Left lung (tissue), 10 donors: ENCODE measurements around the gene MZF1. TPM values are rescaled to one million over a fixed set of nuclear protein-coding genes. Genes with fewer than 3 reads are reported as not detected.
A peak's percentile ranks its signal among the peaks of the same experiment; 100 is the strongest.

Experiments
- ATAC-seq: fragments of 200-7000 bp; cut with Tn5 transposase; one replicate; pipeline ENCODE4 v1.9.1; 2020; ENCODE audit warnings: moderate library complexity
- DNase-seq, 4 donors: peaks; one replicate each; pipeline ENCODE4 v3.0.0-alpha.2; 2013 to 2020
- H3K27ac ChIP-seq, 2 donors: fragments of 200-600 bp; sonication (generic) in 1 of 2; one replicate each; pipeline versions ENCODE4 v1.5.0 to v1.8.0; 2020 to 2021
- H3K27me3 ChIP-seq, 2 donors: fragments of 200-600 bp; sonication (generic) in 1 of 2; one replicate each; pipeline versions ENCODE4 v1.5.0 to v1.8.0; 2020 to 2021
- H3K36me3 ChIP-seq, 2 donors: fragments of 200-600 bp; sonication (generic) in 1 of 2; one replicate each; pipeline versions ENCODE4 v1.5.0 to v1.8.0; 2020 to 2021
- H3K4me1 ChIP-seq, 2 donors: fragments of 200-600 bp; one replicate each; pipeline ENCODE4 v1.8.0; 2021
- H3K4me3 ChIP-seq, 2 donors: fragments of 200-600 bp; sonication (generic) in 1 of 2; one replicate each; pipeline versions ENCODE4 v1.5.0 to v1.8.0; 2020 to 2021; ENCODE audit warnings: mild to moderate bottlenecking in 1 of 2
- H3K9me3 ChIP-seq, 2 donors: fragments of 200-600 bp; sonication (generic) in 1 of 2; one replicate each; pipeline versions ENCODE4 v1.5.0 to v1.8.0; 2020 to 2021
- intact Hi-C, 2 donors: fragments of 100-400 bp; cut with DNase I; formaldehyde crosslinking; loops; one replicate each; pipeline versions ENCODE4 v1.11.2 to v1.14.2; 2022
- polyA plus RNA-seq, 6 donors: library from polyadenylated mRNA; unstranded; fragments of 120-200 nt; gene quantifications; one replicate each; pipeline ENCODE4 v1.2.1, GENCODE V29; 2013; ENCODE audit not compliant: insufficient read length in 6 of 6
- total RNA-seq, 2 donors: library from RNA; stranded (reverse); fragmentation: NEBNext Ultra II Directional; extraction: Animal tissue kit (Norgen Biotek cat#: 25700); gene quantifications; one replicate each; pipeline ENCODE4 v1.2.1, GENCODE V29; 2021
- TF ChIP-seq, protein P1 (sequence below), 2 donors: fragments of 200-600 bp; sonication (generic) in 1 of 2; IDR thresholded peaks; one replicate each; pipeline versions ENCODE4 v1.5.0 to v1.8.0; 2021; ENCODE audit warnings: antibody characterized with exemption in 2 of 2
- donor health status: DM: no; HTN: yes; CAD: no.
- donor health status: DM: no; HTN: no; CAD: no.

The MZF1 gene
- total and polyA plus RNA-seq, 8 donors: 29.1 to 58.0 (median 36.4) TPM

DNA sequence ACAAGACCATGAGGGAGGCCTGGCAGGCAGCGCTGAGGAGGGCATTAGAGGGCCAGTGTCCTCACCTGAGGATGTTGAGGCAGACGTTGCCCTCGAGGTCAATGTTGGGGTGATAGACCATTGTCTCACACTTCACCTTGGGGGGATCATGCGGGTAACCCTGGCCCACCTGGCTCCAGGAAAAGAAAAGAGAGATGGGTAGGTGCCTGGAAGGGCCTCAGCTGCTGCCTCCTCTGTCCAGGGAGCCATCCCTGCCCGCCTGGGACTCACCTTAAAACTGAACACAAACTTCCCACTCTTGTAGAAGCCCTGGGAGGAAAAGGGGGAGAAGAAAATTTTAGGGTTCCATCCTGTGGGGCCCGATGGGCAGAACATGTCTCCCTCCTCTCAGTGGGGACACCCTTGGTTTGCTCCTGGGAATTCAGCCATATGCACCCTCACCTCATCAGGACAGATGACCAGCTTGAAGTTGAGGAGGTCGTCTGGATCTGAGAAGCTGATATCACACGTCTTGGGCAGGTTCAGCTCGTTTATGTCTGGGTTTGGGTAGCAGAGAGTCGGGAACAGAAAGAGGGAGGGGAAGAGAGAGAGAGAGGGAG is 16.4 kb downstream of the MZF1 start:
- peaks cover 0 to 41% of the 10 kb centered on the region in 2 donors for H3K36me3 ChIP-seq
- peaks cover 0 to 10% of the 10 kb centered on the region in 2 donors for H3K27me3 ChIP-seq
- TF ChIP-seq, protein P1, sequence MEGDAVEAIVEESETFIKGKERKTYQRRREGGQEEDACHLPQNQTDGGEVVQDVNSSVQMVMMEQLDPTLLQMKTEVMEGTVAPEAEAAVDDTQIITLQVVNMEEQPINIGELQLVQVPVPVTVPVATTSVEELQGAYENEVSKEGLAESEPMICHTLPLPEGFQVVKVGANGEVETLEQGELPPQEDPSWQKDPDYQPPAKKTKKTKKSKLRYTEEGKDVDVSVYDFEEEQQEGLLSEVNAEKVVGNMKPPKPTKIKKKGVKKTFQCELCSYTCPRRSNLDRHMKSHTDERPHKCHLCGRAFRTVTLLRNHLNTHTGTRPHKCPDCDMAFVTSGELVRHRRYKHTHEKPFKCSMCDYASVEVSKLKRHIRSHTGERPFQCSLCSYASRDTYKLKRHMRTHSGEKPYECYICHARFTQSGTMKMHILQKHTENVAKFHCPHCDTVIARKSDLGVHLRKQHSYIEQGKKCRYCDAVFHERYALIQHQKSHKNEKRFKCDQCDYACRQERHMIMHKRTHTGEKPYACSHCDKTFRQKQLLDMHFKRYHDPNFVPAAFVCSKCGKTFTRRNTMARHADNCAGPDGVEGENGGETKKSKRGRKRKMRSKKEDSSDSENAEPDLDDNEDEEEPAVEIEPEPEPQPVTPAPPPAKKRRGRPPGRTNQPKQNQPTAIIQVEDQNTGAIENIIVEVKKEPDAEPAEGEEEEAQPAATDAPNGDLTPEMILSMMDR (IDR thresholded peaks at IDR 0.05): no peak
- H3K4me1 ChIP-seq: peaks cover 26 to 59% of the 10 kb centered on the region in 2 donors
- intact Hi-C loops: no loop called here
- DNase-seq: peak in 1 of 4 donors; percentile 30
- peak overlapping the region in 1 of 2 donors; percentile 78 for H3K4me3 ChIP-seq
- no peaks in the 10 kb centered on the region for H3K9me3 ChIP-seq
- H3K27ac ChIP-seq: peak overlapping the region in 1 of 2 donors; percentile 100
- no peak for ATAC-seq

DNA sequence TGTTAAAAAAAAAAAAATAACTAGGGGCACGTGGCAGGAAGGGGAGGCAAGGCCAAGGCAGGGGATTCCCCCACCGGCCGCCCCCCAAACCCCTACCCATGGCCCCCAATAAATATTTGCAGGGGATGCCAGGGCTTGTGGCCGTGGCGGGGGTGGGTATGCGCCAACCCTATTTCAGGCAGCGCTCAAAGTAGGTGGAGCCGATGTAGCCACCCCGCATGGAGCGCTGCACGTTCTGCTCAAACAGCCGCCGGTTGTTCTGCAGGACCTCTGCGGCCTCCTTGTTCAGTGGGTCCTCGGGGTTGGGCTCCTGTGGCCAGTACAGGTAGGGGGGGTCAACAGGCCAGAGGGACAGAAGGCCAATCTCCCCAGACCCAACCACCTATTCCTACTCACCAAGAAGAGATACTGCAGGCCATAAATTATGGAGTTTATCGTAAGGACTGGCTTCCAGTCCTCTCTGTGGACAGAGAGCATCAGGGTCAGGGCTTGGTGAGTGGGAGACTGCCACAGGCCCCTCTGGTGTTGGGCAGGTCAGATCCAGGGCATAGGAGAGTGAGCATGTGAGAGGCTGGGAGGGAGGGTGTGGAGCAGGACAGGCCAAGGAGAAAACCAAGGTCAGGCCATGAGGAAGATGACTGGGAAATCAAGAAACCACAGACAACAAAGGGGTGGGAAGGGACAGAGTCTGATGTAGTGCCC is 17.1 kb downstream of the MZF1 start:
- TF ChIP-seq, protein P1 (IDR thresholded peaks at IDR 0.05): no peak
- DNase-seq (peak in 1 of 4 donors; percentile 34), ATAC-seq (no peak)
- H3K9me3 ChIP-seq: no peaks in the 10 kb centered on the region
- intact Hi-C loops: no loop called here
- peak overlapping the region in 1 of 2 donors; percentile 78 for H3K4me3 ChIP-seq
- peaks cover 0 to 4% of the 10 kb centered on the region in 2 donors for H3K27me3 ChIP-seq
- no peak overlapping the region for H3K27ac ChIP-seq
- H3K4me1 ChIP-seq: peaks cover 24 to 52% of the 10 kb centered on the region in 2 donors
- H3K36me3 ChIP-seq: peaks cover 0 to 48% of the 10 kb centered on the region in 2 donors

DNA sequence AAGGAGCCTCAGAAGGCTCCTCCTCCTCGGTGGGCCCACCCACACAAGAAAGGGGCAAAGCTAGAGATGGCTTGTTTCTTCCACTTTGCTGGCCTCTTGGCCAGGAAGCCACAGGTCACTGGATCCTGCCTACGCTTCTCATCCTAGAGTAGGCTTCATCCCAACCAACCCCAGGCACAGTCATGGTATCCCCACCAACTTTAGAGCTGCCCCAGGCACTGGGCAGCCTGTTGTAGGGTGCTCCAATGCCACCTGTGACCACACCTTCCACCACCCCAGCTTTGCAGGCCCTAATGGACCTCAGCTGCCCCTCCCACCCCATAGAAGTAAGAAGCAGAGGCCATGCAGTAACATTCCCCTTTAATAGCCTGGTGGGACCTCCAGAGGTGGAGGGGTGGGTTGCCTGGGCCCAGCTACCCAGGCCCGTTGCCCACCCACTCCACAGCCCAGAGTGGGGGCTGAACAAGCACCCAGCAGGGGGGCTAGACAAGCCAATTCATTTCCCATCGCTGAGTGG is 17.7 kb downstream of the MZF1 start:
- peaks cover 24 to 52% of the 10 kb centered on the region in 2 donors for H3K4me1 ChIP-seq
- ATAC-seq (no peak), DNase-seq (no peak)
- no peaks in the 10 kb centered on the region for H3K27me3 ChIP-seq
- H3K36me3 ChIP-seq: peaks cover 0 to 54% of the 10 kb centered on the region in 2 donors
- peak overlapping the region; percentile 91 to 96 for H3K27ac ChIP-seq
- H3K9me3 ChIP-seq: no peaks in the 10 kb centered on the region
- intact Hi-C loops: no loop called here
- TF ChIP-seq, protein P1 (IDR thresholded peaks at IDR 0.05): no peak
- peak overlapping the region; percentile 76 to 82 for H3K4me3 ChIP-seq

DNA sequence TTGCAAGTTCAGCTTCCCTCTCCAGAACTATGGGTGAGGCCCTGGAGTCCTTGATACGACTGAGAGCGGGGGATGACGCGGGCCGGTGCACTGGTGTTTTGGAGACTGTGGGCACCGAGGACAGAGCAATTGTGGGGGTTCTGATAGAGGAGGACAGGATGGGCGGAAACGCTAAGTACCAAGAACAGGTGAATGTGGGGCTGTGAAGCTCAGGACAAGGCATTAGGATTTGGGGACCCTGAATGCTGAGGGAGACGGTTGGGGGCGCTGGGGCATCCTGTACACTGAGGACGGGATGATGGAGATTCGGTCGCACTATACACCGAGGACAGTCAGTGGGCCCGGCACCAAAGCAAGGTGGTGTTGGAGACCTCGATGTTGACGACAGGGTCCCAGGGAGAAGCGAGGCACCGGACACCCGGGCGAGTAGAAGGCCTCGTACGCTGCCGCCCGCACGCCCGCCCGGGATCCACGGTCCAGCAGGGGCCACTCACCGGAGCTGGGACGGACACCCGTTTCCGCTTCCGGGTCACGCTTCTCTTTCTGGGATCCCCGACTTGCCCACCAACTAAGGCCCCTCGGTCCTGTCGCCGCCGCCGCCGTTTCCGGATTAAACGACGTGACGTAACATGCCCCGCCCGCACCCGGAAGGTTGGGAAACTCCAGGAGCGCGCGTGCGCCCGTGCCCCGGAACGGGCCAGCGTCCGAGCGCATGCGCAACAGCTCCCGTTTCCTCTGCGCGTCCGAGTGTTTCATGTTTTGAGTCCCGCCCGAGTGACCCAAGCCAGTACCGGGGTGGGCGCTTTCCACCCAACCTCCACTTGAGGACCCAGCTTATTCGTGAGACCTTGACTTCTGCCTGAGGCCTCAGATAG is 18.4 kb downstream of the MZF1 start, which contains the start of gene CHMP2A:
CHMP2A (minus strand) TSS at position 612 of the 875 bp plus-strand sequence. CDS start 893 bp downstream, outside the sequence.
- Histone ChIP-seq H3K4me3 (peak within 1 kb of the TSS; percentile 76 to 82), H3K27ac (peak within 1 kb of the TSS; percentile 91 to 96), H3K4me1 (peaks cover 24 to 48% of the 10 kb centered on the region in 2 donors), H3K27me3 (no peaks in the 10 kb centered on the region), H3K9me3 (no peaks in the 10 kb centered on the region), H3K36me3 (peaks cover 0 to 61% of the 10 kb centered on the region in 2 donors)
- ATAC-seq (peak; percentile 44), DNase-seq (peak; percentile 96 to 99 (median 98))
- intact Hi-C loops: no loop called here
- TF ChIP-seq, protein P1 (IDR thresholded peaks at IDR 0.05): no peak
